HG02852 (cell line): ENCODE measurements around the gene TOR1AIP1.
A peak's percentile ranks its signal among the peaks of the same experiment; 100 is the strongest.
"Not testable (repeated sequence)": the region's sequence is repeated elsewhere in the genome, so short reads cannot be mapped to it uniquely, and the experiment has no call there.

Source experiments
- ATAC-seq: cut with Tn5 transposase; IDR thresholded peaks from one replicate; pipeline ENCODE4 v1.9.1; 2021; ENCODE audit warnings: mild to moderate bottlenecking, moderate library complexity; ENCODE audit not compliant: unreplicated experiment

TOR1AIP1 gene, protein sequence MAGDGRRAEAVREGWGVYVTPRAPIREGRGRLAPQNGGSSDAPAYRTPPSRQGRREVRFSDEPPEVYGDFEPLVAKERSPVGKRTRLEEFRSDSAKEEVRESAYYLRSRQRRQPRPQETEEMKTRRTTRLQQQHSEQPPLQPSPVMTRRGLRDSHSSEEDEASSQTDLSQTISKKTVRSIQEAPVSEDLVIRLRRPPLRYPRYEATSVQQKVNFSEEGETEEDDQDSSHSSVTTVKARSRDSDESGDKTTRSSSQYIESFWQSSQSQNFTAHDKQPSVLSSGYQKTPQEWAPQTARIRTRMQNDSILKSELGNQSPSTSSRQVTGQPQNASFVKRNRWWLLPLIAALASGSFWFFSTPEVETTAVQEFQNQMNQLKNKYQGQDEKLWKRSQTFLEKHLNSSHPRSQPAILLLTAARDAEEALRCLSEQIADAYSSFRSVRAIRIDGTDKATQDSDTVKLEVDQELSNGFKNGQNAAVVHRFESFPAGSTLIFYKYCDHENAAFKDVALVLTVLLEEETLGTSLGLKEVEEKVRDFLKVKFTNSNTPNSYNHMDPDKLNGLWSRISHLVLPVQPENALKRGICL

DNA sequence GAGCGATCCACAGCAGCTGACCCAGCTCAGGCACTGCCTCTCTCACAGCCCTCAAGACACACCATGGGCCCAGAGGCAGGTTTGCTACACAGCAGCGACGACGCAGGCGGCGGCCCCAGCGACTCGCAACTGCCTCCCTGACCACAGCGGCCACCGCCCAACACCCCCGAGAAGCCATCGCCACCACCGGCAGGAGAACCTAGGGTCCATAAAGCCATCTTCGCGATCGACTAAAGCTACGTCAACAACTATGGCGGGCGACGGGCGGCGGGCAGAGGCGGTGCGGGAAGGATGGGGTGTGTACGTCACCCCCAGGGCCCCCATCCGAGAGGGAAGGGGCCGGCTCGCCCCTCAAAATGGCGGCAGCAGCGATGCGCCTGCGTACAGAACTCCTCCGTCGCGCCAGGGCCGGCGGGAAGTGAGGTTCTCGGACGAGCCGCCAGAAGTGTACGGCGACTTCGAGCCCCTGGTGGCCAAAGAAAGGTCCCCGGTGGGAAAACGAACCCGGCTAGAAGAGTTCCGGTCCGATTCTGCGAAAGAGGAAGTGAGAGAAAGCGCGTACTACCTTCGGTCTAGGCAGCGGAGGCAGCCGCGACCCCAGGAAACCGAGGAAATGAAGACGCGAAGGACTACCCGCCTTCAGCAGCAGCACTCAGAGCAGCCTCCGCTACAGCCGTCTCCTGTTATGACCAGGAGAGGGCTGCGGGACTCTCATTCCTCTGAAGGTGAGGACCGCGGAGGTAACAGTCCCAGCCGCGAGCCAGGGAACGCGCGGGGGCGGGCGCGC is at the start of gene TOR1AIP1:
Gene TOR1AIP1, plus strand, starts transcription at position 33 of the 787 bp plus-strand sequence. Its CDS starts 218 bp downstream, at position 251.
- ATAC-seq = peak; percentile 69

DNA sequence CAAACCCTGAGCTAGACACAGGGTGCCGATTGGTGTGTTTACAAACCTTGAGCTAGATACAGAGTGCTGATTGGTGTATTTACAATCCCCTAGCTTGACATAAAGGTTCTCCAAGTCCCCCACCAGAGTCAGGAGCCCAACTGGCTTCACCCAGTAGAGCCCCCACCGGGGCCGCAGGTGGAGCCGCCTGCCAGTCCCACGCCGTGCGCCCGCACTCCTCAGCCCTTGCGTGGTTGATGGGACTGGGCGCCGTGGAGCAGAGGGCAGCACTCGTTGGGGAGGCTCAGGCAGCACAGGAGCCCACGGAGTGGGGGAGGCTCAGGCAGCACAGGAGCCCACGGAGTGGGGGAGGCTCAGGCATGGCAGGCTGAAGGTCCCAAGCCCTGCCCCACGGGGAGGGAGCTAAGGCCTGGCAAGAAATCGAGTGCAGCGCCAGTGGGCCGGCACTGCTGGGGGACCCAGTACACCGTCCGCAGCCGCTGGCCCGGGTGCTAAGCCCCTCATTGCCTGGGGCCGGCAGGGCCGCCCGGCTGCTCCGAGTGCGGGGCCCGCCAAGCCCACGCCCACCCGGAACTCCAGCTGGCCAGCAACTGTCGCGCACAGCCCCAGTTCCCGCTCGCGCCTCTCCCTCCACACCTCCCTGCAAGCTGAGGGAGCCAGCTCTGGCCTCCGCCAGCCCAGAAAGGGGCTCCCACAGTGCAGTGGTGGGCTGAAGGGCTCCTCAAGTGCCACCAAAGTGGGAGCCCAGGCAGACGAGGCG is 45.2 kb upstream of the TOR1AIP1 start:
- not testable (repeated sequence) for ATAC-seq

DNA sequence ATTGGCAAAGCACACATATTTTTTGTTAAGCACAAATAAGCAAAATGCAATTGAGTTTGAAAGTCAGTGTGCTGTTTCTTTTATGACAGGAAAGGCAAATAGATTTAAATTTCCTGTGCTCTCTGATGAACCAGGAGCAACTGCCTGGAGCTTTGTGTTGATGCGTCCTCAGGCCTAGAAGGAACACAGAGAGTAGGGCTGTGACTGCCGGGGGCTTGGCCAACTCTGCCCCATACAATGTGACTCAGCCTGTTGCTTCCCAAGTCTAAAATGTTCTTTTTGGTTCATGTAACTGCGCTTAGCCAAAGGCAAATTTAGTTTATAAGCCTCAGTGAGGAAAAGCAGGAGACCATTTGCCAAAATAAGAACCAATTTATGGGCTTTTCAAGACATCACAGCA is 42.0 kb upstream of the TOR1AIP1 start:
- ATAC-seq = no peak

DNA sequence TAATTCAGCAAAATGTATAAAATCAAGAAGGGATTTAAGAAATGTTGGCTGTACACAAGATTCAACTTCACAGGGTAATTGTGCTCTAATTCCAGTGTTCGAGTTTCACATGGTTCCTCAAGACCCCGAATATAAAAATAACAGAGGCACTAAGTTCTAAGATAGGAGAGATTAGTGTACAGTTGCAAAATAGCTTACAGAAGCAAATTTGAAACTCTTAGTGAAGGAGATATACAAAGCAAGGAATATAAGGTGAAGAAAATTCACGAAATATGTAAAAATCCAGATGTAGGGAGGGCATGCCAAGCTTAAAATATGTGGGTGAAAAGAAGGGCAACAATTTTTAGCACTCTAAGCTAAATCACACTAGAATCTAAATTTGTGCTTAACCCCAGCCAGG is 33.9 kb upstream of the TOR1AIP1 start:
- ATAC-seq = no peak

DNA sequence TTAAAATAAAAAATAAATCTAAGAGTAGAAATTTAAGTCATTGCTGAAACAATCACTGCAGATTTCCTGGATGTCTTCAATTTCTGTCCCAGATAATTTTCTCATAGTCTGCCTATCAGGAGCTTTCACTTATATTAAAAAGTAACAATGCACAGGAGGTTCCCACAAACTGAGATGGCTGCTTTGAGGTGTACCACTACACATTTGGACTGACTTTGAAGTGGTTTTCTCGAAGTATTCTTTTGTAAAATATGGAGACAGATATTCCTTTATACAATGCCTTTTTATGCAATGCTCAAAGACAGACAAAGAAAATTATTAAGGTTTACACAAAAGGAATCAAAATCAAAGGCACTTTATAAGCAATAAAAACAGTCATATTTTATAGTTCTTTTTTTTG is 29.0 kb upstream of the TOR1AIP1 start:
- no peak for ATAC-seq

GRCh38 chr1:179855831-179856230 is 26.3 kb upstream of the TOR1AIP1 start:
- ATAC-seq = not testable (repeated sequence)

DNA sequence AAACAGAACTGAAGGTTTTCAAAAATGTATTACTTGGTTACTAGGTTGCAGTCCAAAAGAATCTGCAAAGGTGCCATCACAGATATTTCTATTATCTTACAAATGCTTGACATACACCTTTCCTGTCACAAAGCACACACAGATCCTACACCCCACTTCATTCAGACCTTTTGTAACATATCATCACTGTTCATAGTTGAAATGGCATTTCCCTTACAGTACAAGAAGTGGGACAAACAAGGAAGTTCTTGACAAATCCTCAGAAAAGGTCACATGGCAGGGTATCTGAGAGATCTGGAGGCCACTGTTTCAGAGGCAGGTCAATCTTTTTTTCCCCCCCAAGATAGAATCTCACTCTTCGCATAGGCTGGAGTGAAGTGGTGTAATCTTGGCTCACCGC is 25.8 kb upstream of the TOR1AIP1 start:
- ATAC-seq = no peak

- no peak for ATAC-seq
These were observed 25.1 kb upstream of the TOR1AIP1 start for GRCh38 chr1:179857009-179857408.

DNA sequence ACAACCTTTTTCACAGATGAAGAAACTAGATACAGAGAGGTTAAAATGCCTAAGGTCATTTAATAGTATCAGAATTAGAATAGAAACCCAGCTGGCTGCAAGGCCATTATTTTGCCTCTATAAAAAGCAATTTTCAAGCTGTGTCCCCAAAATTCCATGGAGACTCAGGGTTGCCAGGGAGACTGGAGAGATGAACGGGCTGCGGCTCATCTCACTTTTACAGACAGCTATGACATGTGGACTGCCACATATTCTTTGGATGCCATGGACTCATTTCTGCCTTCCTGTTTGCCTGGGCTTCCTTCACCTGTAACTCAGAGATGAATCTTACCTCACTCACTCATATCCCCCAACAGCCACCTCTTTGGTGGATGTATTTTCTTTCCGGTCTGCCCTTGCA is 21.4 kb upstream of the TOR1AIP1 start:
- ATAC-seq = no peak

- ATAC-seq = no peak
These were observed 16.7 kb upstream of the TOR1AIP1 start for GRCh38 chr1:179865377-179865776.

- ATAC-seq = no peak
These were observed 15.5 kb upstream of the TOR1AIP1 start for GRCh38 chr1:179866616-179867015.

- peak; percentile 65 for ATAC-seq
These were observed 14.4 kb upstream of the TOR1AIP1 start for GRCh38 chr1:179867493-179868330.

DNA sequence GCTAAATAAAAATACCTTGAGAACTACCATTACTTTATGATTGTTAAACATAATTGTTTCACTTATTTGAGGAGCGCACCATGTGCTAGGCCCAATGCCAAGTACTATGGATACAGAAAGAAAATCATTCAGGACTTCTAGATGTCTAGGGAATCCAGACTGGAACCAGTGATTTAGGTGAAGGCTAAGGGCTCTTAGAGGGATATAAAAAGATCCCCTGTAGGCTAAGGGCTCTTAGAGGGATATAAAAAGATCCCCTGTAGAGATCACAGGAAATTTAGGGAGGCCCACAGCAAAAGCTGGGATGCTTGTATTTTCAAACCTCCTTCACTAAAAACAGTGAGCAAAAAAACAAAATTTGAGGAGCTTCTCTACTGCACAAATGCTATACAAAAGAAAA is 11.2 kb upstream of the TOR1AIP1 start:
- no peak for ATAC-seq

GRCh38 chr1:179871940-179872339 is 10.1 kb upstream of the TOR1AIP1 start:
- no peak for ATAC-seq

DNA sequence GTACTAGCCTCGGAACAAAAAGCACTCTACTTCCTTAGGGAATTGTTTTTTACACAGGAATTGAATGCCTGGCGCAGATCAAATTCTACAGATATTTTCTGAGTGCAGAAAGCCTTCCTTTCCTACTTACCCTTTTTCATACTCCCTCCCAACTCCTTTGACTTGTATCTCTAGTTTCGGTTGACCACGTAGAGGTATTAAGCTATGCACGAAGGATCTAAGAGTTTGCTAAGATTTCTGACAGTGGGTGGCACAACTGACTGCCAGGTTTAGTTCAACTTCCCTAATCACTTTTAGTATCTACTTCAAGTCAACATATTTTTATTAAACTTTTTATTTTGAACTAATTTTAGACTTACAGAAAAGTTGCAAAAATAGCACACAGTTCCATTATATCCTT is 9.5 kb upstream of the TOR1AIP1 start:
- ATAC-seq = no peak

GRCh38 chr1:179873438-179873851 is 8.6 kb upstream of the TOR1AIP1 start:
- ATAC-seq = no peak

DNA sequence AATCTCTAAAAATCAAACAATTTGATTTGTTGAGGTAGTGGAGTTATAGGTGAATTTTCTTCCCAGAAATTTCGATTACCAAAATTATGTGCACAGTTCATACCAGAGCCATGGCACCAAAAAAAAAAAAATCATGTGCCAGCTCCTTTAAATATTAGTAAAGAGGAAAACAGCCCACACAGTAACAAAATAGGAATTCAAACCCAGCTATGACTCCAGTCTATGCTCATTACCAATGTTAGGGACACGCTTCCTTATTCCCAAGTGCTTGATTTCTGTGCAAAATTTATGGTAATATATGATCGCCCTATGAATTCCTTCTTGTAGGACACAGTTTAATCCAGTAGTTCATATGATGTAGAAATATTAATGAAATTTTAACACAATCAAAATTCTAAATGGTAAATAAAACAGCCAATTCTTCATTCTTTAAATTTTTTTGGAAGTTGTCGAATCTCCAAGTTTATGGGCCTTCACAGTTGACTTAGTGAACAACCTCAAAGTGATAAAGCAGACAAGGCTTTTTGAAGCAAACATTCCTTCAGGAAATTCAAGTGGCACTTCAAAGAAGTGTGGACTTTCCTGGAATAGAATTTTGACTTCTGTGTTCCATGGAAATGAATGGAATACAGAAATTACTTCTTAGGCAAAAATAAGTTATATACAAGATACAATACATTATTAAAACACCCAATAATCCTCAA is 6.3 kb upstream of the TOR1AIP1 start:
- no peak for ATAC-seq

GRCh38 chr1:179876300-179876715 is 5.8 kb upstream of the TOR1AIP1 start:
- no peak for ATAC-seq

DNA sequence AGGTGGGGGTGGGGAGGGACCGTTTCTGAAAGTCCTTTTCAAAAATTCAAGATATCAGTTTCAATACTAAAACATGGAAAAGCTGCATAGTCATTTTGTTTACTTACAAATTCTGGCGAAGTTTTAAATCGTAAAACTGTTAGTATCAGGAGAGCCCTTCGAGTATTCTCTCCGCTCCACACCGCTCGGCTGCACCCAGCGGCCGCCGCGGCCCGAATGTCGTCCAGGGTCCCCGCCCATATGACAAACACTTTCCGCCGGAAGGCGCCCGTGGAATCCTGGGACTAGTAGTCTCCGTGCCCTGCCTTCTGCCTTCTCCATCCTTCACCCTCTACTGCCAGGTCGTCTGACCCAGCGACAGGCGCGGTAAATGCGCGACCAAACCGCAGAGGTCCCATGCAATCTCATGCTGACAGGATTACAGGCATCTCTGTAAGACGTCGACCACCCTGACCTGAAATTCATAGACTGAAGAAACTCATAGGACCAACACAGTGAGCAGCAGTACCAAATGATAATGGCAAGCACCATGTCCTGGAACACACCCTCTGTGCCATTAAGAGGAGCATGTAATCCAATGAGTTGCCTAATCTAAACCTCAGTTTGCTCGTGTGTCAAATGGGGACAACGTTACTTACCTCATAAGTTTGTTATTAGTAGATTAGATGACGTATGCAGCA is 4.4 kb upstream of the TOR1AIP1 start, which contains the start of gene TOR1AIP2:
Gene TOR1AIP2, minus strand, starts transcription at position 218 of the 680 bp plus-strand sequence. CDS start 25,138 bp downstream, outside the sequence.
- ATAC-seq = peak; percentile 59
